CD4-positive, alpha-beta T cell treated with Interleukin-15 for 4 hours (primary cell): ENCODE data around the gene GOLGA8M.
"Not testable (repeated sequence)": the region's sequence is repeated elsewhere in the genome, so short reads cannot be mapped to it uniquely, and the experiment has no call there.

Experiments
- DNase-seq: peaks from one replicate; pipeline ENCODE4 v3.0.0-alpha.2; 2020; ENCODE audit warnings: low spot score

Gene GOLGA8M

DNA sequence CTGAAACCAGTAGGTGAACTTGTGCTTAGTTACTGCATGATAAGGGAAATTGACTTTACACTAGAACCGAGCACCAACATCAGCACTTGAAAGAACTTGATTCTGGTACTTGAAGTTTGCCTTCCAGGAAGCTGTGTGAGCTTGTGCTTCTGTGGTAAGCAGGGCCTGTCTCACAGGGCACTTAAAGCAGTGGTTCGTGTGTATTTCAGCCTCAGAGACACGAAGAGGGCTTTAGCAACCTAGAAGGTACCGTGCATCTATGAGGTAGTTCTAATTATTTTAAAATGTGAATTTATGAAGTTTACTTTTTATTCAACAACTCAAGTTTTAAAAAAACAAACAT lies 56.2 kb downstream of the GOLGA8M start:
- DNase-seq = not testable (repeated sequence)

DNA sequence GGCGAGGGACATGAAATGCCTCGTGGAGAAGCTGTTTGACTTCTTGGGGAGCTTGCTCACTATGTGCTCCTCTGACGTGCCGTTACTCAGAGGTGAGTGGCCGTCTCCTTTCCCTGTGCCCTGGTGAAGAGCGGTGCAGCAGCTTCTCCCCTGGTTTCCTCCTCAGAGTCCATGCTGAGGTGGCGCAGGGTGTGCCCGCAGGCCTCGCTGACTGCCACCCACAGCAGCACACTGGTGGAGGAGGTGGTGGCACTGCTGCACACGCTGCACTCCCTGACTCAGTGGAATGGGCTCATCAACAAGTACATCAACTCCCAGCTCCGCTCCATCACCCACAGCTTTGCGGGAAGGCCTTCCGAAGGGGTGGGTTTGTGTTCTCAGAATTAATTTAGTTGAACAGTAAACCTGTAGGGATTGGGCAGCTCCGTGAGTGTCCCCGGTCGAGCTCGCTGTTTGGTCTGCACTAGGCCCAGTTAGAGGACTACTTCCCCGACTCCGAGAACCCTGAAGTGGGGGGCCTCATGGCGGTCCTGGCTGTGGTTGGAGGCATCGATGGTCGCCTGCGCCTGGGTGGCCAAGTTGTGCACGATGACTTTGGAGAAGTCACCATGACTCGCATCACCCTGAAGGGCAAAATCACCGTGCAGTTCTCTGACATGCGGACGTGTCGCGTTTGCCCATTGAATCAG lies 56.7 kb downstream of the GOLGA8M start:
- not testable (repeated sequence) for DNase-seq

DNA sequence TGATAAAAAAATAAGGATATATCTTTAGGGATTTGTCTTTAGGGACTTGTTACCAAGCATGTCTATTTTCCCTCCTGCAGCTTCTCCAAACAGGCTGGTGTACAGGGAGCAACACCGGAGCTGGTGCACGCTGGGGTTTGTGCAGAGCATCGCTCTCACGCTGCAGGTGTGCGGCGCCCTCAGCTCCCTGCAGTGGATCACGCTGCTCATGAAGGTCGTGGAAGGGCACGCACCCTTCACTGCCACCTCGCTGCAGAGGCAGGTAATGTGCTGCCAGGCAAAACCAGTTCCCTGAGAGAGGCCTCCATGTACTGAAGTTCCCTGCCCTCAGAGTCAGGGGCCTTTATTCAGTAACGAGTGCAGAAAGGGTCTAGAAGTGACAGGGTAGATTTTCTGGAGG lies 58.0 kb downstream of the GOLGA8M start:
- DNase-seq = not testable (repeated sequence)

DNA sequence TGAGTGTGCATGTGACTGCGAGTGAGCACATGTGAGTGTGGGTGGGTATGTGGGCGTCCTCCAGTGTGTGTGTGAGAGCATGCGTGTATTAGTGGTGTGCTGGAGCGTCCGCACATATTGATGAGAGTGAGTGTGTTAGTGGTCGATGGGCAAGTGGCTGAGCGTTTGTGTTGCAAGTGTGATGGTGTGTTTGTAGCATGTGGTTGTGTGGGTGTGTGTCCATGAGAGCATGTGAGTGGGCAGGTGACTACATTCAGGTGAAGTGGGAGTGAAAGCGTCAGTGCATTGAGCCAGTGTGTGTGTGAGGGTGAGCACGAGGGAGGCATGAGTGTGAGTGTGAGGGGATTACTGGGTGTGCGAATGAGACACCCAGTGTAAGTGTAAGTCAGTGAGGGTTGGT lies 59.7 kb downstream of the GOLGA8M start:
- DNase-seq = not testable (repeated sequence)
